A549 (cell line): ENCODE data around the gene KIF9.

Experiments
- BHLHE40 ChIP-seq: IDR thresholded peaks from 2 replicates; pipeline ENCODE4 v1.6.1; 2012; ENCODE audit warnings: low read depth, low read length, inconsistent platforms
- CBX2 ChIP-seq: fragments of 200-600 bp; sonication (generic); IDR thresholded peaks from 2 replicates; pipeline ENCODE4 v1.6.1; 2016; ENCODE audit warnings: low read depth, mild to moderate bottlenecking, borderline replicate concordance
- CHD2 ChIP-seq: fragments of 150-350 bp; IDR thresholded peaks from 2 replicates; pipeline ENCODE4 v1.6.1; 2014; ENCODE audit warnings: low read length; ENCODE audit not compliant: partially characterized antibody
- EP300 ChIP-seq, 2 experiments: fragments of >200 bp; sonication (Bioruptor Twin); formaldehyde crosslinking; IDR thresholded peaks; 2 replicates in 1 of 2; 3 replicates in 1 of 2; pipeline ENCODE4 v1.6.1; 2016 to 2017
- ESRRA ChIP-seq: fragments of 150-350 bp; IDR thresholded peaks from 2 replicates; pipeline ENCODE4 v1.6.1; 2014; ENCODE audit warnings: mild to moderate bottlenecking, low read length, borderline replicate concordance
- FOSL2 ChIP-seq, 2 experiments: fragments of 450-650 bp in 1 of 2; fragments of >200 bp in 1 of 2; sonication (Bioruptor Twin) in 1 of 2; formaldehyde crosslinking; IDR thresholded peaks; 2 replicates each; pipeline versions ENCODE4 v1.5.0 to v1.6.1; 2016 to 2020; ENCODE audit warnings: mild to moderate bottlenecking in 1 of 2, moderate library complexity in 1 of 2
- JUN ChIP-seq, 2 experiments: fragments of >200 bp; sonication (Bioruptor Twin); formaldehyde crosslinking; IDR thresholded peaks; 2 replicates in 1 of 2; 3 replicates in 1 of 2; pipeline ENCODE4 v1.6.1; 2016 to 2017
- POLR2A ChIP-seq: IDR thresholded peaks from 2 replicates; pipeline ENCODE4 v1.6.1; 2012; ENCODE audit warnings: mild to moderate bottlenecking, low read length
- POLR2AphosphoS2 ChIP-seq: conservative IDR thresholded peaks from 2 replicates; pipeline ENCODE4 v1.6.1; 2012; ENCODE audit warnings: low read length, improper control_type of control experiment, inconsistent platforms
- RFX5 ChIP-seq: fragments of 450-650 bp; IDR thresholded peaks from 2 replicates; pipeline ENCODE4 v1.7.1; 2014; ENCODE audit warnings: antibody characterized with exemption, mild to moderate bottlenecking, moderate library complexity
- RNF2 ChIP-seq: fragments of 200-600 bp; sonication (generic); IDR thresholded peaks from 2 replicates; pipeline ENCODE4 v1.6.1; 2016; ENCODE audit warnings: low read depth, mild to moderate bottlenecking, antibody characterized with exemption, moderate library complexity, borderline replicate concordance
- TF ChIP-seq, protein P1 (sequence below): fragments of >200 bp; sonication (Bioruptor Twin); formaldehyde crosslinking; IDR thresholded peaks from 3 replicates; pipeline ENCODE4 v1.5.1; 2016
- TF ChIP-seq, protein P2 (sequence below): IDR thresholded peaks from 2 replicates; pipeline ENCODE4 v1.6.1; 2012

DNA sequence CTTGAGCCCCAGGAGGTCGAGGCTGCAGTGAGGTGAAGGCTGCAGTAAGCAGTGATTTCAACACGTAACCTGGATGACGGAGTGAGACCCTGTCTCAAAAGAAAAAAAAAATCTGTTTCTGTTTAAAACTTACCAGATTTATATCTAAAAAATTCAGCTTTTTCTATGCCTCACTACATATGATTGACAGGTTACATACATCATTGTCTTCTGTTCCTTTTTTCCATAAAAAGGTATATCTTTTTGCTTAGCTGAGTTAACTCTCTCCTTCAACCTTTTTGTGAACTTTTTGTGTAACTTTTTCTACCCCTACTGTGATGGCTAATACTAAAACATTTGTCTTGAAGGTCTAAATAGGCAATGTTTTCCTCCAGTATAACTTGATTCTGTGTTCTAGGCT, 80.1 kb downstream of the KIF9 start:
- TF ChIP-seq, protein P1, sequence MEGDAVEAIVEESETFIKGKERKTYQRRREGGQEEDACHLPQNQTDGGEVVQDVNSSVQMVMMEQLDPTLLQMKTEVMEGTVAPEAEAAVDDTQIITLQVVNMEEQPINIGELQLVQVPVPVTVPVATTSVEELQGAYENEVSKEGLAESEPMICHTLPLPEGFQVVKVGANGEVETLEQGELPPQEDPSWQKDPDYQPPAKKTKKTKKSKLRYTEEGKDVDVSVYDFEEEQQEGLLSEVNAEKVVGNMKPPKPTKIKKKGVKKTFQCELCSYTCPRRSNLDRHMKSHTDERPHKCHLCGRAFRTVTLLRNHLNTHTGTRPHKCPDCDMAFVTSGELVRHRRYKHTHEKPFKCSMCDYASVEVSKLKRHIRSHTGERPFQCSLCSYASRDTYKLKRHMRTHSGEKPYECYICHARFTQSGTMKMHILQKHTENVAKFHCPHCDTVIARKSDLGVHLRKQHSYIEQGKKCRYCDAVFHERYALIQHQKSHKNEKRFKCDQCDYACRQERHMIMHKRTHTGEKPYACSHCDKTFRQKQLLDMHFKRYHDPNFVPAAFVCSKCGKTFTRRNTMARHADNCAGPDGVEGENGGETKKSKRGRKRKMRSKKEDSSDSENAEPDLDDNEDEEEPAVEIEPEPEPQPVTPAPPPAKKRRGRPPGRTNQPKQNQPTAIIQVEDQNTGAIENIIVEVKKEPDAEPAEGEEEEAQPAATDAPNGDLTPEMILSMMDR, result no peak
- TF ChIP-seq POLR2A (no peak), CBX2 (no peak), CHD2 (no peak), RFX5 (no peak), POLR2AphosphoS2 (no peak), JUN (IDR thresholded peaks at IDR 0.05) (no peak), FOSL2 (IDR thresholded peaks at IDR 0.05) (no peak), FOSL2 (CRISPR knock-in tag; IDR thresholded peaks at IDR 0.05) (no peak), RNF2 (no peak), ESRRA (no peak), BHLHE40 (no peak), EP300 (IDR thresholded peaks at IDR 0.05) (no peak)
- TF ChIP-seq, protein P2, sequence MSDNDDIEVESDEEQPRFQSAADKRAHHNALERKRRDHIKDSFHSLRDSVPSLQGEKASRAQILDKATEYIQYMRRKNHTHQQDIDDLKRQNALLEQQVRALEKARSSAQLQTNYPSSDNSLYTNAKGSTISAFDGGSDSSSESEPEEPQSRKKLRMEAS, result no peak
